Epidermal melanocyte (primary cell): Measurements from ENCODE around the gene WNT10A.
"Not testable (repeated sequence)": the region's sequence is repeated elsewhere in the genome, so short reads cannot be mapped to it uniquely, and the experiment has no call there.

Experiments used
- DNase-seq: peaks from one replicate; pipeline ENCODE4 v3.0.0; 2011; ENCODE audit warnings: low spot score; ENCODE audit not compliant: insufficient read length

Gene WNT10A

GRCh38 chr2:218880102-218880858, at the start of gene WNT10A:
Gene WNT10A, plus strand, starts transcription at chr2:218880852. Its CDS starts 144 bp downstream, at chr2:218880996.
- DNase-seq: no peak

DNA sequence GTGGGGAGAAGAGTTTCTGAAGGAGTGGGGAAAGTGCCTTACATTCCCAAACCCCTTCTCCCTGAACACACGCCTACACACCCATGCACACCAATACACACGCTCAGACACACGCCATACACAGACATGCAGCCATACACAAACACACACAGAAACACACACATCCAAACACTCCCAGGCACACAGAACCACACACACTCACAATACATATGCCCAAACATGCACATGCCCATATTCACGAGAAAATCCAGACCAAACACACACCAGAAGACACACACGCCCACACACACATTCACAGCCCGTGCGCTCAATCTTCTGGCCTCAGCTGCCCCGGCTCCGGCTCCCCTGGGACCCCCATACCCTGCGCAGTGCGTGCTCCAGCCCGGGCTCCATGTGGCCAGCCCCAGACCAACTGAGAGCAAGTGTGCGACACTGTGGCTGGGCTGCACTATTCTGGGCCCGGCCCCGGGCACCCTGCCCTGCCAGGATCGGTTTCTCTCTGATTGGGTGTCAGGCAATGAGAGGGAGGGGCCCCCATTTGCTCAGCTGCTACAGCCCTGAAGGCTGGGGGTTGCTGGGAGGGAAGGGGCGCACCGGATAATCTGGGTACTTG, 49.2 kb upstream of the WNT10A start, which contains the start of gene PRKAG3:
TSS of gene PRKAG3 (minus strand) at position 426 of the 613 bp plus-strand sequence.
- DNase-seq: no peak

DNA sequence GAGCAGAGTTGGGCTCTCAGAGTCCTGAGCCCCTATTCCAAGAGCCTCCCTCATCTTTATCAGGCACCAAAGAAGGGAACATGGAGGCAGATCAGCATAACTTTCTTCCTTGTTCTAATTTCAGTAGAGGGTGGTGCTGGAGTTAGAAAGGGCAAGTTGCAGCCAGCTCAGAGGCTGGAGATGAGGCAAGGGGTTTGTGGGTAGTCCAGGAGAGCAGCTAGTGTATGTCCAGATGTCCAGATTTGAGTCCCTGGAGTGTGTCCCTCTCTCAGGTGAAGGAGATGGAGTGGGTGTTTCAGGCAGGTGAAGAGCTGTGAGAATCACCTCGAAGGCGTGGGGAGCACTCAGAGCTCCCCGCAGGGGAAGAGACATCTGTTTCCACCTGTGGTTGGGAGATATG, 48.6 kb upstream of the WNT10A start:
- no peak for DNase-seq

GRCh38 chr2:218832520-218832919, 48.1 kb upstream of the WNT10A start:
- DNase-seq: no peak

DNA sequence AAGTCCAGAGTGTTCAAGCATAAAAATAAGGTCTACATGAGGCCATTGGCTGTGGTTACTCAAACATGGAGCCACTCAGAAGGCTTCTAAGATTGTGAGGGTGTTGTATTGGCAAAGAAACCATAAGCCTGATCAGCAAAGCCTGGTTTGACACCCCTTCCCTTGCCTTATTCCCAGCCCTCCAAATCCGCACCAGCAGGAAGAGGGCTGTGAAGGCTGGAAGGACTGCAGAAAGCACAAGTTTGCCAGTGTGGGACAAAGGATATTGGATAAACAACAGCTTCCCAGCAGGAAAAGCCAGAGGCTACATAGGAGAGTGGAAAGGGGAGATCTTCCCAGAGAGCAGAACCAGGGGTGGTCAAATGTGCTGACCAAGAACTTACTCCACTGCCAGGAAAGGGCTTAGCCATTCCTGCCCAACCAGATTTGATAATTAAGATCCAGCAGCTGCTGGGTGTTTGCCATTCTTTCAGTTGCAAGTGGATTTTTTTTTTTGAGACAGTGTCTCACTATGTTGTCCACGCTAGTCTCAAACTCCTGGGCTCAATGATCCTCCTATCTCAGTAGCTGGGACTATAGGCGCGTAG, 47.5 kb upstream of the WNT10A start:
- DNase-seq: no peak

DNA sequence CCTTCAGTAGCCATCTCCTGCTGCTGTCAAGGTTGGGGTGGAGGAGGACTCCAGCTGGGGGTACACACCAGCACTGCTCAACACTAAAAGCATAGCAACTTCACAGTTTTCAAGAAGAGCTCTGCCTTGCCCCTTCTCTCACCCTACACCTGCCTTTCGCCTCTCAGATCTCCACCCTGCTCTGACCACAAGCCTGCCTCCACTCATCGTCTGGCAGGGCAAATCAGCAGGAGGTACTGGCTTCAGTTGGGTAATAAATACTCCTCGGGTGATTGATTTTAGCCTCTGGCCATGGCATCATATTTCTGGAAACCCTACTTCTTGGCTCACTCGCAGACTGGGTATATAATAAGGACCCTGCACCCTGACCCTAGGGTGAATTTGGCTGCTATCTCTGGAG, 46.0 kb upstream of the WNT10A start:
- DNase-seq: no peak

GRCh38 chr2:218837495-218837894, 43.2 kb upstream of the WNT10A start:
- no peak for DNase-seq

- peak; percentile 43 for DNase-seq
Observed at GRCh38 chr2:218839430-218839829, 41.2 kb upstream of the WNT10A start.

- no peak for DNase-seq
Observed at GRCh38 chr2:218839888-218840287, 40.8 kb upstream of the WNT10A start.

- DNase-seq: not testable (repeated sequence)
Observed at GRCh38 chr2:218844334-218844733, 36.3 kb upstream of the WNT10A start.

GRCh38 chr2:218846963-218847362, 33.7 kb upstream of the WNT10A start:
- not testable (repeated sequence) for DNase-seq

- DNase-seq: no peak
Observed at GRCh38 chr2:218849721-218850120, 30.9 kb upstream of the WNT10A start.

- DNase-seq: no peak
Observed at GRCh38 chr2:218850796-218851195, 29.9 kb upstream of the WNT10A start.

DNA sequence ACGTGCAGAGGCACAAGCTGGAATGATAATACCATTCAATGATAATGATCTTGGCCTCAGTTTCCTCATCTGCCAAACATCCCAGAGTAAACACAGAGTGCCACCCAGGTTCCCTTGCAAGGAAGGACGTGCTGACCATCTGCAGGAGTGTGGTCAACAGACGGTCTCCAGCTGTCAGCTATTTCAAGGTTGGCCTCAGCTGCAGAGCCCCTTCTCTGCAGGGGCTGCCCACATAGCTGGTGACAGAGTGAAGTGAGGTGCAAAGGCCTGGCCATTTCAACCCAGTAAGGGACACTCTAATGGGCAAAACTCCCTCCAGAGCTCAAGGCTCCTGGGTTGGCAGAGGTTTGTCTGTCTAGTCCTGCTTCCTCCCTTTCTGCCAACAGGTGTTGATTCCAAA, 29.4 kb upstream of the WNT10A start:
- DNase-seq: no peak

- no peak for DNase-seq
Observed at GRCh38 chr2:218852911-218853667, 27.6 kb upstream of the WNT10A start.

DNA sequence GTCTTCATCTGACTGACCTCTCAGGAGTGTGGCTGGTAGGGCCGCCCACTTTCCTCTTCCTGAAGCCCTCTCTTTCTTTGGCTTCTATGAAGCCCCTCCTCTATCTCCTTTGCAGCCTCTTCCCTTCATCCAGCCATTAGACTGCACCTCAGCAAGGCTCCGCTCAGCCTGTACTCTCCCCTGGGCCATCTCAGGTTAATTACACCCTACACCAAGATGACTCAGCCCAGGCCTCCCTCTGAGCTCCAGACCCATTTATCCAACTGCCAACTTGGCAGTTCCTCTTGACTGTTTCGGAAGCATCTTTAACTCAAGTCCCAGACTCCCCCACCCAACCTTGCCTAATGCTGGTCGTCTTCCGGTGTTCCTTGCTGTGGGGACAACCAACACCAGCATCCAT, 26.9 kb upstream of the WNT10A start:
- DNase-seq: no peak

- no peak for DNase-seq
Observed at GRCh38 chr2:218854860-218855259, 25.8 kb upstream of the WNT10A start.

GRCh38 chr2:218855305-218856166, 25.1 kb upstream of the WNT10A start:
- no peak for DNase-seq

GRCh38 chr2:218856167-218856895, 24.3 kb upstream of the WNT10A start:
- DNase-seq: no peak

GRCh38 chr2:218856896-218857243, 23.8 kb upstream of the WNT10A start:
- DNase-seq: no peak
